ENCODE results near the gene RIPK4.

GRCh38 chr21:41794600-41794999 is 27.7 kb upstream of the RIPK4 start:
- TF ChIP-seq CTCF (conservative IDR thresholded peaks at IDR 0.05; ENCODE audit: low read depth, low read length) (no peak), EZH2 (IDR thresholded peaks at IDR 0.05; ENCODE audit: borderline replicate concordance, low read depth, low read length, poor library complexity, severe bottlenecking) (no peak)
